Tibial nerve (tissue), 4 donors: Measurements from ENCODE around the gene CPZ. TPM values are rescaled to one million over a fixed set of nuclear protein-coding genes. Genes with fewer than 3 reads are reported as not detected.

Experiments
- DNase-seq, 2 donors: peaks; one replicate each; pipeline ENCODE4 v3.0.0-alpha.2; 2019; ENCODE audit warnings: low spot score in 2 of 2
- H3K27ac ChIP-seq, 4 donors: fragments of 200-600 bp; sonication (generic) in 3 of 4; one replicate each; pipeline ENCODE4 v1.5.1; 2017 to 2019; ENCODE audit warnings: mild to moderate bottlenecking in 1 of 4
- H3K27me3 ChIP-seq, 2 donors: fragments of 200-600 bp; sonication (generic) in 1 of 2; one replicate each; pipeline versions ENCODE4 v1.5.1 to v1.6.0; 2017 to 2019
- H3K36me3 ChIP-seq, 3 donors: fragments of 200-600 bp; sonication (generic); one replicate each; pipeline ENCODE4 v1.5.1; 2018 to 2019
- H3K4me1 ChIP-seq, 4 donors: fragments of 200-600 bp; sonication (generic) in 3 of 4; one replicate each; pipeline ENCODE4 v1.5.1; 2017 to 2019
- H3K4me3 ChIP-seq, 4 donors: fragments of 200-600 bp; sonication (generic) in 3 of 4; one replicate each; pipeline ENCODE4 v1.5.1; 2017 to 2019; ENCODE audit warnings: mild to moderate bottlenecking in 1 of 4, moderate library complexity in 1 of 4
- H3K9me3 ChIP-seq, 4 donors: fragments of 200-600 bp; sonication (generic) in 3 of 4; one replicate each; pipeline ENCODE4 v1.5.1; 2017 to 2019
- CTCF ChIP-seq, 5 experiments: fragments of 200-600 bp in 3 of 5; fragments of 450-650 bp in 2 of 5; sonication (generic) in 3 of 5; IDR thresholded peaks; one replicate each; pipeline ENCODE4 v1.5.1; 2016 to 2019; ENCODE audit warnings: antibody characterized with exemption in 5 of 5, mild to moderate bottlenecking in 3 of 5, moderate library complexity in 2 of 5
- EP300 ChIP-seq, 2 donors: sonication (generic); formaldehyde crosslinking; IDR thresholded peaks; one replicate each; pipeline ENCODE4 v1.6.1; 2017; ENCODE audit warnings: antibody characterized with exemption in 2 of 2, mild to moderate bottlenecking in 1 of 2
- POLR2A ChIP-seq, 2 donors: fragments of 450-650 bp; IDR thresholded peaks; one replicate each; pipeline ENCODE4 v1.6.1; 2017; ENCODE audit warnings: antibody characterized with exemption in 2 of 2, mild to moderate bottlenecking in 2 of 2, moderate library complexity in 2 of 2
- WGBS, 2 donors: methylation state at CpG; one replicate each; pipeline ENCODE4 v1.1.5; 2018; 5-methylcytosine and 5-hydroxymethylcytosine counted together
- total RNA-seq, 4 donors: library from RNA; depleted of rRNA; stranded (reverse); fragments of >200 nt; gene quantifications; one replicate each; pipeline ENCODE4 v1.1.0, GENCODE V29; 2016

Gene CPZ
- total RNA-seq, 4 donors from 2014 or later: 1.6 to 11.7 (median 2.5) TPM

- DNase-seq: no peak
- no peaks in the 10 kb centered on the region for H3K4me1 ChIP-seq
- peaks cover 0 to 3% (median 0%) of the 10 kb centered on the region in 4 donors for H3K9me3 ChIP-seq
- TF ChIP-seq EP300 (IDR thresholded peaks at IDR 0.05): no peak
- no peak for TF ChIP-seq POLR2A (IDR thresholded peaks at IDR 0.05)
- no peak for TF ChIP-seq CTCF (IDR thresholded peaks at IDR 0.05)
- H3K4me3 ChIP-seq: no peak overlapping the region
- H3K27ac ChIP-seq: no peak overlapping the region
- H3K36me3 ChIP-seq: no peaks in the 10 kb centered on the region
- H3K27me3 ChIP-seq: no peaks in the 10 kb centered on the region
- 81 to 85% methylated on average over 13 of the region's 13 CpGs for WGBS, 2 donors
Measured at GRCh38 chr4:8647626-8648025, 55.1 kb downstream of the CPZ start.

- no peak for TF ChIP-seq CTCF (IDR thresholded peaks at IDR 0.05)
- TF ChIP-seq POLR2A (IDR thresholded peaks at IDR 0.05): no peak
- no peak for TF ChIP-seq EP300 (IDR thresholded peaks at IDR 0.05)
- H3K27ac ChIP-seq: no peak overlapping the region
- H3K4me3 ChIP-seq: no peak overlapping the region
- H3K4me1 ChIP-seq: no peaks in the 10 kb centered on the region
- DNase-seq: no peak
- 73 to 82% methylated on average over 6 of the region's 6 CpGs for WGBS, 2 donors
- H3K9me3 ChIP-seq: peaks cover 0 to 8% (median 0%) of the 10 kb centered on the region in 4 donors
- H3K36me3 ChIP-seq: no peaks in the 10 kb centered on the region
- H3K27me3 ChIP-seq: no peaks in the 10 kb centered on the region
Measured at GRCh38 chr4:8648296-8648695, 55.7 kb downstream of the CPZ start.

- H3K27ac ChIP-seq: no peak overlapping the region
- peaks cover 0 to 15% (median 0%) of the 10 kb centered on the region in 4 donors for H3K9me3 ChIP-seq
- no peaks in the 10 kb centered on the region for H3K27me3 ChIP-seq
- 62 to 63% methylated on average over 21 of the region's 23 CpGs for WGBS, 2 donors
- H3K4me1 ChIP-seq: no peaks in the 10 kb centered on the region
- no peaks in the 10 kb centered on the region for H3K36me3 ChIP-seq
- TF ChIP-seq CTCF (IDR thresholded peaks at IDR 0.05) (no peak), POLR2A (IDR thresholded peaks at IDR 0.05) (no peak), EP300 (IDR thresholded peaks at IDR 0.05) (no peak)
- no peak overlapping the region for H3K4me3 ChIP-seq
- DNase-seq: no peak
Measured at GRCh38 chr4:8648816-8649630, 56.5 kb downstream of the CPZ start.

GRCh38 chr4:8649631-8650361, 57.2 kb downstream of the CPZ start:
- peaks cover 0 to 23% (median 0%) of the 10 kb centered on the region in 4 donors for H3K9me3 ChIP-seq
- no peaks in the 10 kb centered on the region for H3K27me3 ChIP-seq
- no peak overlapping the region for H3K27ac ChIP-seq
- no peak overlapping the region for H3K4me3 ChIP-seq
- 26 to 28% methylated on average over 15 to 17 of the region's 33 CpGs for WGBS, 2 donors
- no peak for DNase-seq
- TF ChIP-seq EP300 (IDR thresholded peaks at IDR 0.05): no peak
- TF ChIP-seq POLR2A (IDR thresholded peaks at IDR 0.05): no peak
- no peak for TF ChIP-seq CTCF (IDR thresholded peaks at IDR 0.05)
- H3K36me3 ChIP-seq: no peaks in the 10 kb centered on the region
- no peaks in the 10 kb centered on the region for H3K4me1 ChIP-seq

GRCh38 chr4:8651661-8652180, 59.2 kb downstream of the CPZ start:
- no peaks in the 10 kb centered on the region for H3K36me3 ChIP-seq
- H3K9me3 ChIP-seq: peaks cover 0 to 36% (median 0%) of the 10 kb centered on the region in 4 donors
- H3K4me1 ChIP-seq: no peaks in the 10 kb centered on the region

More at GRCh38 chr4:8651661-8652180, 59.2 kb downstream of the CPZ start:
- WGBS, 2 donors: 76 to 95% methylated on average over 7 to 18 of the region's 18 CpGs
- no peak for DNase-seq
- no peaks in the 10 kb centered on the region for H3K27me3 ChIP-seq
- no peak for TF ChIP-seq EP300 (IDR thresholded peaks at IDR 0.05)
- TF ChIP-seq CTCF (IDR thresholded peaks at IDR 0.05): no peak
- no peak for TF ChIP-seq POLR2A (IDR thresholded peaks at IDR 0.05)
- no peak overlapping the region for H3K27ac ChIP-seq
- H3K4me3 ChIP-seq: no peak overlapping the region
